ENCODE results near the gene HMGN2. TPM values are rescaled to one million over a fixed set of nuclear protein-coding genes. Genes with fewer than 3 reads are reported as not detected.

Gene HMGN2
- total and polyA plus RNA-seq, 10 of the 15 experiments (the other 5 are each of a cell fraction or from before 2014, with no cell fraction given): 249 to 2,682 (median 694) TPM

GRCh38 chr1:26517766-26518049, 45.5 kb downstream of the HMGN2 start:
- intact Hi-C loops (cut with micrococcal nuclease; ENCODE audit: unreplicated experiment): no loop called here
- peak; percentile 44 for FAIRE-seq
- WGBS (ENCODE audit: insufficient coverage, insufficient replicate concordance, low lambda C conversion rate, missing lambda C conversion rate): 0% methylated on average over 1 of the region's 1 CpG
- TF ChIP-seq FOXM1 (IDR thresholded peaks at IDR 0.05; ENCODE audit: low read depth, low read length): no peak
- no peak for TF ChIP-seq RBBP5 (conservative IDR thresholded peaks at IDR 0.05)
- no peak for TF ChIP-seq PBX3 (IDR thresholded peaks at IDR 0.05; ENCODE audit: insufficient replicate concordance, low read depth, low read length)
- no peak for TF ChIP-seq NFXL1 (IDR thresholded peaks at IDR 0.05; ENCODE audit: borderline replicate concordance)
- TF ChIP-seq IKZF2 (IDR thresholded peaks at IDR 0.05): no peak
- TF ChIP-seq SMAD5 (IDR thresholded peaks at IDR 0.05; ENCODE audit: low read depth): no peak
- TF ChIP-seq IKZF1 (conservative IDR thresholded peaks at IDR 0.05): no peak
- TF ChIP-seq ATF3 (IDR thresholded peaks at IDR 0.05; ENCODE audit: borderline replicate concordance, extremely low read depth, low read depth, low read length): no peak
- no peak for TF ChIP-seq E2F8 (IDR thresholded peaks at IDR 0.05; ENCODE audit: low read depth, partially characterized antibody)
- TF ChIP-seq BMI1 (IDR thresholded peaks at IDR 0.05; ENCODE audit: borderline replicate concordance): no peak
- no peak for TF ChIP-seq EP300 (IDR thresholded peaks at IDR 0.05; ENCODE audit: borderline replicate concordance in 1 of 2, control insufficient read depth in 1 of 2, low read depth in 2 of 2, low read length in 2 of 2)
- TF ChIP-seq CBFB (IDR thresholded peaks at IDR 0.05; ENCODE audit: low read depth): no peak
- TF ChIP-seq USF2 (IDR thresholded peaks at IDR 0.05; ENCODE audit: borderline replicate concordance, low read depth, low read length): no peak
- TF ChIP-seq NR2F1 (conservative IDR thresholded peaks at IDR 0.05): no peak
- no peak for TF ChIP-seq SKIL (IDR thresholded peaks at IDR 0.05; ENCODE audit: low read depth, poor library complexity, severe bottlenecking)
- TF ChIP-seq E2F4 (IDR thresholded peaks at IDR 0.05; ENCODE audit: low read depth, low read length): no peak

More at GRCh38 chr1:26517766-26518049, 45.5 kb downstream of the HMGN2 start:
- Histone ChIP-seq H3K4me1 (ENCODE audit: control insufficient read depth, insufficient read depth, low read length) (peaks cover 10% of the 10 kb centered on the region; the same call in 1 of the 2 replicates), H3K4me3 (no peak overlapping the region), H2AFZ (ENCODE audit: control insufficient read depth, low read depth, low read length) (peak overlapping the region; percentile 12; the same call in 1 of the 2 replicates), H3K36me3 (ENCODE audit: control insufficient read depth in 2 of 2, insufficient read depth in 2 of 2, low read length in 1 of 2) (no peaks in the 10 kb centered on the region), H3K9ac (ENCODE audit: control insufficient read depth, insufficient read depth, low read length) (no peak overlapping the region), H4K20me1 (ENCODE audit: control insufficient read depth, insufficient read depth) (no peaks in the 10 kb centered on the region), H3K27me3 (replicated peaks in 1 of 2; ENCODE audit: control insufficient read depth in 2 of 2, insufficient read depth in 2 of 2, low read length in 1 of 2) (no peaks in the 10 kb centered on the region; a peak in 1 of 4 replicates), H3K9me3 (replicated peaks; ENCODE audit: control insufficient read depth, insufficient read depth, low read length) (no peaks in the 10 kb centered on the region), H3K4me2 (ENCODE audit: control insufficient read depth, insufficient read depth) (no peak overlapping the region), H3K27ac (ENCODE audit: control insufficient read depth, insufficient read depth) (no peak overlapping the region), H3K79me2 (ENCODE audit: control insufficient read depth, insufficient read depth, low read length) (no peaks in the 10 kb centered on the region)
- BruUV-seq (replicated peaks): no TSS peak
- in situ Hi-C loops (cut with MboI): no loop called here
- ChIA-PET POLR2A (interaction anchor here (0.7 to 1.5 kb wide), 3 partner anchors 10 to 323 kb away, joined by 3 to 4 read pairs (median 3); no protein-coding TSS in a partner anchor), SMC1A (ENCODE audit: uncharacterized antibody, unreplicated experiment) (interaction anchor here (0.5 to 1.7 kb wide), 3 partner anchors 10 to 97 kb away, joined by 3 to 8 read pairs (median 4); no protein-coding TSS in a partner anchor), CTCF (interaction anchor here (1.4 to 3.0 kb wide), 2 partner anchors 18 to 20 kb away, joined by 4 to 9 read pairs; no protein-coding TSS in a partner anchor), RAD21 (ENCODE audit: unreplicated experiment) (interaction anchor here (0.8 to 1.2 kb wide), 2 partner anchors 18 to 20 kb away, joined by 3 read pairs; no protein-coding TSS in a partner anchor)
- DNase-seq (ENCODE audit: low read depth, low spot score) (no peak), ATAC-seq (no peak)
